ENCODE results near the gene TANGO2.

DNA sequence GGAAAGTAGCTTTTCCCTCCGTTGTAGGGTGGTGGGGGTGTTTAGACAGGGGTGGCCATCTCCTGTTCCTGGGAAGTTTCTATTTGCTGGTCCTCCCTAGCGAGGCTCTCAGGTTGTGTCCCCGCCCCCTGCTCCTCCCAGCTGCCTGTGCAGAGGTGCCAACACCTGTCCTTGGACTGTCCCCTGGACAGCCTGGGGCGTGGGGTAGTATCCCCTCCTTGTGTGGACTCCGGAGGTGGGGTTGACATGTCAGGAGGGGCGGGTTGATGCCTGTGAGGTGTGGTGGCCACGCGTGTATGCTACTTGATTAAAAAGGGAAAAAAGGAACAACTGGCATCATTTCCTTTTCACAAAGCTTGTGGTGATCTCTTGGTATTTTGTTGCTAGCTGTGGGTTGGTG, 80.7 kb downstream of the TANGO2 start:
- no peak for TF ChIP-seq POLR2A (IDR thresholded peaks at IDR 0.05)
- TF ChIP-seq, protein P1, sequence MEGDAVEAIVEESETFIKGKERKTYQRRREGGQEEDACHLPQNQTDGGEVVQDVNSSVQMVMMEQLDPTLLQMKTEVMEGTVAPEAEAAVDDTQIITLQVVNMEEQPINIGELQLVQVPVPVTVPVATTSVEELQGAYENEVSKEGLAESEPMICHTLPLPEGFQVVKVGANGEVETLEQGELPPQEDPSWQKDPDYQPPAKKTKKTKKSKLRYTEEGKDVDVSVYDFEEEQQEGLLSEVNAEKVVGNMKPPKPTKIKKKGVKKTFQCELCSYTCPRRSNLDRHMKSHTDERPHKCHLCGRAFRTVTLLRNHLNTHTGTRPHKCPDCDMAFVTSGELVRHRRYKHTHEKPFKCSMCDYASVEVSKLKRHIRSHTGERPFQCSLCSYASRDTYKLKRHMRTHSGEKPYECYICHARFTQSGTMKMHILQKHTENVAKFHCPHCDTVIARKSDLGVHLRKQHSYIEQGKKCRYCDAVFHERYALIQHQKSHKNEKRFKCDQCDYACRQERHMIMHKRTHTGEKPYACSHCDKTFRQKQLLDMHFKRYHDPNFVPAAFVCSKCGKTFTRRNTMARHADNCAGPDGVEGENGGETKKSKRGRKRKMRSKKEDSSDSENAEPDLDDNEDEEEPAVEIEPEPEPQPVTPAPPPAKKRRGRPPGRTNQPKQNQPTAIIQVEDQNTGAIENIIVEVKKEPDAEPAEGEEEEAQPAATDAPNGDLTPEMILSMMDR (IDR thresholded peaks at IDR 0.05), result no peak
